GM12873 (cell line): Measurements from ENCODE around the gene BMI1.

Source experiments
- TF ChIP-seq, protein P1 (sequence below): IDR thresholded peaks from 2 replicates; pipeline ENCODE4 v1.5.1; 2012; ENCODE audit warnings: low read depth, mild to moderate bottlenecking, moderate library complexity, low read length, control low read depth; ENCODE audit not compliant: insufficient read depth; ENCODE audit errors: missing control alignments

The BMI1 gene

GRCh38 chr10:22365644-22366434 lies 44.9 kb downstream of the BMI1 start:
- TF ChIP-seq, protein P1, sequence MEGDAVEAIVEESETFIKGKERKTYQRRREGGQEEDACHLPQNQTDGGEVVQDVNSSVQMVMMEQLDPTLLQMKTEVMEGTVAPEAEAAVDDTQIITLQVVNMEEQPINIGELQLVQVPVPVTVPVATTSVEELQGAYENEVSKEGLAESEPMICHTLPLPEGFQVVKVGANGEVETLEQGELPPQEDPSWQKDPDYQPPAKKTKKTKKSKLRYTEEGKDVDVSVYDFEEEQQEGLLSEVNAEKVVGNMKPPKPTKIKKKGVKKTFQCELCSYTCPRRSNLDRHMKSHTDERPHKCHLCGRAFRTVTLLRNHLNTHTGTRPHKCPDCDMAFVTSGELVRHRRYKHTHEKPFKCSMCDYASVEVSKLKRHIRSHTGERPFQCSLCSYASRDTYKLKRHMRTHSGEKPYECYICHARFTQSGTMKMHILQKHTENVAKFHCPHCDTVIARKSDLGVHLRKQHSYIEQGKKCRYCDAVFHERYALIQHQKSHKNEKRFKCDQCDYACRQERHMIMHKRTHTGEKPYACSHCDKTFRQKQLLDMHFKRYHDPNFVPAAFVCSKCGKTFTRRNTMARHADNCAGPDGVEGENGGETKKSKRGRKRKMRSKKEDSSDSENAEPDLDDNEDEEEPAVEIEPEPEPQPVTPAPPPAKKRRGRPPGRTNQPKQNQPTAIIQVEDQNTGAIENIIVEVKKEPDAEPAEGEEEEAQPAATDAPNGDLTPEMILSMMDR, result no peak

DNA sequence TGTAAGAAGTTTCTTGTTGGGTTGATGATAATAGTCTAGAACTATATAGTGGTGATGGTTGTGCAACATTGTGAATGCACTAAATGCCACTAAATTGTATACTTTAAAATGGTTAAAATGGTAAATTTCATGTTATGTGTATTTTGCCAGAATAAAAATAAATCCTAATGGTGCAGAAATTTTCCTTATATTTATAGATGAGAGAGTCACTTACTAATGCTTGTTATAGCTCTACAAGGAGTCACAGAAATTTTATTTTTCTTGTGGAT lies 45.5 kb downstream of the BMI1 start:
- TF ChIP-seq, protein P1, result no peak

GRCh38 chr10:22366771-22367170 lies 45.9 kb downstream of the BMI1 start:
- TF ChIP-seq, protein P1, result no peak

- TF ChIP-seq, protein P1, result no peak
Observed at GRCh38 chr10:22367471-22367870, 46.6 kb downstream of the BMI1 start.

DNA sequence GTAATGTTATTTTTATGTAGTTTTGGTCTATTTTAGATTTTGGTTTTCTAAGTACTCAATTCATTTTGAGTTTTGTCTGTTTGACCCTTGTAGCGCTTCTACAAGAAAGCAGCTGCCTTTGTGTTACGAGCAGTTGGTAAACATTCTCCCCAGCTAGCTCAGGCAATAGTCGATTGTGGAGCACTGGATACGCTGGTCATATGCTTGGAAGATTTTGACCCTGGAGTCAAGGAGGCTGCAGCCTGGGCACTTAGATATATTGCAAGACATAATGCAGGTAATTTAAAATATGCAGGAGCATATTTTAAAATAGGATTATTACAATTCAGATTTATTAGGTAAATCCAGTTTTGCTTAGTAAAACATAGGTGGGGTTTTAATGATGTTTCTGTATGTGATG lies 47.5 kb downstream of the BMI1 start:
- TF ChIP-seq, protein P1, result no peak

DNA sequence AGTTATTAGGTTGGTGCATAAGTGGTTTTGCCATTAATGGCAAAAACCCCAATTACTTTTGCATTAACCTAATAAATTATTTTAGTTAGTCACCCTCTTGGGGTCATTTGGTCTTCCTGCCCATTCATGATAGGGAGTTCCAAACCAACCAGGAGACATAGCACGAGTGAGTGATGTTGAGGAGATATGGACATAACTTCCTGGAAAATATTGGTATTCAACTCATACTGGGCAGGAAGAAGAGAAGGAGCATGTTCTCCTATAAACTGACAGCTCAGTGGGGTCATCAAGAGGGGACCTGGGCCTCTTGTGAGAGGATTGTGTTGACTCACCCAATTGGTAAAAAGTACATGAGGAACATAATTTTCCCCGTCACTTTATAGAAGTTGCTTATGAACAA lies 48.1 kb downstream of the BMI1 start:
- TF ChIP-seq, protein P1, result no peak

- TF ChIP-seq, protein P1, result no peak
Observed at GRCh38 chr10:22369434-22370072, 48.7 kb downstream of the BMI1 start.
